Effector CD8-positive, alpha-beta T cell (primary cell): ENCODE measurements around the gene RNF151.
A peak's percentile ranks its signal among the peaks of the same experiment; 100 is the strongest.

Experiments used
- DNase-seq: peaks from one replicate; lab custom pipeline; 2025; lab: John Stamatoyannopoulos, UW

RNF151 gene

DNA sequence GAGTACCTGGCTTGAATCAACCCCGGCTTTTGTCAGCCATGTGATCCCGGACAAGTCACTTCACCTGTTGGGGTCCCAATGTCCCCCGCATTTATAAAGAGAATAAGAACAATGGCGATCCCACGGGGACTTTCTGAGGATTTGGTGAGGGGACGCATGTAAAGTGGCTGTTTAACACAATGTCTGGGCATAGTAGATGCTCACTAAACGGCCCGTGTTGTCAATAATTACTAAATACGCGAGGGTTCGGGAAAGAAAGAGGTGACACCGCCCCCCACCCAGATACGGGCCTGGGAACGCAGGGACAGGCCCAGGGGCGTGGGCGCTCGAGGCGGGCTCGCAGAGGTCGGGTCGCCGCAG is 24.9 kb downstream of the RNF151 start:
- DNase-seq = no peak

DNA sequence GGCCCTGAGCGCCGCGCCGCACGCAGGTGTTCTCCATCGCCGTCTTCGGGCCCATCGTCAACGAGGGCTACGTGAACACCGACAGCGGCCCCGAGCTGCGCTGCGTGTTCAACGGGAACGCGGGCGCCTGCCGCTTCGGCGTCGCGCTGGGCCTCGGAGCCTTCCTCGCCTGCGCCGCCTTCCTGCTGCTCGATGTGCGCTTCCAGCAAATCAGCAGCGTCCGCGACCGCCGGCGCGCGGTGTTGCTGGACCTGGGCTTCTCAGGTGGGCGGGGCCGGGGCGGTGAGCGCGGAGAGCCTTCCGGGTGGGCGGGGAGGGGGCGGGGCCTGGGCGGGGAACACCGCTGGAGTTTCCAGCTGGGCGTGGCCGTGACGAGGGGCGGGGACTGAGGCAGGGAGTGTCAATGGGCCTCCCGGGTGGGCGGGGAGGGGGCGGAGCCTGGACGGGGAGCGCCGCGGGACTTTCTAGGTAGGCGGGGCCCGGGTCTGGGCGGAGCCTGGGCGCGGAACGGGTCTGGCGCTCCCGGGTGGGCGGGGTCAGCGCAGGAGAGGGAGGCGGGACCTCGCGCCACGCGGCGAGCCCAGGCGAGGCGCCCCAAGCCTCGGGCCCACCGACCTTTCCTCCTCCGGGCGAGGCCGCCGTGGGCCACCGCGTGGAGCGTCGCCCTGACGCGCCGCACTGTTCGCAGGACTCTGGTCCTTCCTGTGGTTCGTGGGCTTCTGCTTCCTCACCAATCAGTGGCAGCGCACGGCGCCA is 25.5 kb downstream of the RNF151 start:
- DNase-seq = peak; percentile 99

DNA sequence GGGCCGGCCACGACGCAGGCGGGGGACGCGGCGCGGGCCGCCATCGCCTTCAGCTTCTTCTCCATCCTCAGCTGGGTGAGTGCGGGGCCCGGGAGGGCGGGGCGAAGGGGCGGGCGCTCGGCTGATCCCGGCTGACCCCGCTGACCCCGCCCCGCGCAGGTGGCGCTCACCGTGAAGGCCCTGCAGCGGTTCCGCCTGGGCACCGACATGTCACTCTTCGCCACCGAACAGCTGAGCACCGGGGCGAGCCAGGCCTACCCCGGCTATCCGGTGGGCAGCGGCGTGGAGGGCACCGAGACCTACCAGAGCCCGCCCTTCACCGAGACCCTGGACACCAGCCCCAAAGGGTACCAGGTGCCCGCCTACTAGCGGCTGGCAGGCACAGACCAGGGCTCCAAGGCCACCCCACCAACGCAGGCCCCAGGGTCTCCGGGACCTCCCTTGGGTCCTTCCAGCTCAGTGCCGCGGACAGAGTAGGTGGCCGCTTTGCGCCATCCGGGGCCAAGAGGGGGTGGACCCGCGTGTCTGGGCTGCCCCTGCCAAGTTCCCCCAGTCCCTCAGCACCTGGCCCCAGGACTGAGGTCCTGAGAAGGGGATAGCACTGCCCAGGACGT is 26.2 kb downstream of the RNF151 start:
- DNase-seq = no peak

DNA sequence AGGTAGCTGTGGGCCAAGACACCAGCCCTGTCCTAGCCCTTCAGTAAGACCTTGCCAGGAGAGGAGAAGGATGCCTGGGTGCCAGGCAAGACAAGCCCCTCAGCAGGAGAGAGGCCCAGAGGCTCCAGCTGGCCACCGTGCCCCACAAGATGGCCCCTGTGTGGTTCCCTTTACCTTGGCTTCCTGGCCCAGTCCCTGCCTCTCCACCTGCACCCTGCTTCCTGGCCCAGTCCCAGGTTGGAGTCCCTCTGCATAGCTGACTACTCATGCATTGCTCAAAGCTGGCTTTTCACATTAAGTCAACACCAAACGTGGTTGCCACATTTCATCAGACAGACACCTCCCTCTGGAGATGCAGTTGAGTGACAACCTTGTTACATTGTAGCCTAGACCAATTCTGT is 27.1 kb downstream of the RNF151 start:
- no peak for DNase-seq

DNA sequence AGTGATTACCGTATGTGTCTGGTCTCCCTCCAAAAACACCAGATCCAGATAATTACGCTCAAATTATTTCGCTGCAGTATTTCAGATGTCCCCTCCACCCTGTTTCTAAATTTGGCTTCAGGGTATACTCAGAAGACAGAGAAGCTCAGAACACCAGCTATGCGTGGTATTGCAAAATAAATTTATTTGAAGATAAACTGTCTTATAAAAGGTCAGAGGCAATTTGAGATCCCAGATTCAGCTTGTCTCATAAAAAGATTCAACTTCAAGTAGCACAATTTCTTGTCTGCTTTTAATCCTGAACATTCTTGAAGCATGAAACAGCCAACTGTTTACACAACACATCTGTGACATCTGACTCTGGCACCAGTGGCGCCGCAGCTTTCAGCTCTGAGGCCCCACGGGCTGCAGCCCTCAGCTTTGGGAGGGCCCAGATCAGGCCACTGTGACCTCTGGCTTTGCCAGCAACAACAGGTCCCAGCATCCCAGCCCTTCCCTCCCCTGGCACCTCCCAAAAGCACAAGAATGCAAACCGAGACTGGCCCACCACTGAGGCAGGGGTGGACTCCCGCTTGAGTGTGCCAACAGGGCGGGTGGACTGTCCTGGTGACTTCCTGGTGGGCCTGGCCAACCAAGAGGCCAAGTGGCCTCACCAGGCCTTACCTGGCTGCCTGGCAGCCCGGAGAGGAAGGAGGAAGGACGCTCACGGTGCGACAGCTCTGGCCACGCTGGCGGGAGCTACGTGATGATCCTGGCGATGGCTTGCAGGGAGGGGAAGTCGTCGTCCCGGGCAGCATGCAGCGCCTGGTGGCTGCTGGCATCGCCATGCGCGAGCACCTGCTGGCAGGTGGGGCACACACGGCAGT is 31.1 kb downstream of the RNF151 start:
- DNase-seq = no peak

DNA sequence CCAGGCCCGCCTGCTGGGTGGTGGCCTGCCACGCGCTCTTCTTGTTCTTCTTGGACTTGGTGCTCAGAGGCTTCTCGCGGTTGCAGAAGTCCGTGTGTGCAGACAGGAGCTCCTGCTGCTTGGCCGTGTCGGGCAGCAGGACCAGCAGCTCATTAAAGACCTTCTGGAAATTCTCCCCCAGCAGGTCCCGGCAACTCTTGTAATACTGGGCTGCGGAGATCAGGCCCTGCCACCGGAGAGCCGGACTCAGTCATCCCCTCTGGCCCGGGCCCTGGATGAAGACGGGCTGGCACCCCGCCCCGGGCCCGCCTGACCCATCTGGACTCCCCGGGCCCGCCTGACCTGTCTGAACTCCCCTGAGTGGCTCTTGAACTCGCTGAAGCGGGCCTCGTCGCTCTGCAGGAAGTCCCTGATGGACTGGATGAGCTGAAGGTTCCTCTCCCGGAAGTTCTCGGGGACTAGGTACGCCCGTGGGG is 31.7 kb downstream of the RNF151 start:
- DNase-seq = no peak

DNA sequence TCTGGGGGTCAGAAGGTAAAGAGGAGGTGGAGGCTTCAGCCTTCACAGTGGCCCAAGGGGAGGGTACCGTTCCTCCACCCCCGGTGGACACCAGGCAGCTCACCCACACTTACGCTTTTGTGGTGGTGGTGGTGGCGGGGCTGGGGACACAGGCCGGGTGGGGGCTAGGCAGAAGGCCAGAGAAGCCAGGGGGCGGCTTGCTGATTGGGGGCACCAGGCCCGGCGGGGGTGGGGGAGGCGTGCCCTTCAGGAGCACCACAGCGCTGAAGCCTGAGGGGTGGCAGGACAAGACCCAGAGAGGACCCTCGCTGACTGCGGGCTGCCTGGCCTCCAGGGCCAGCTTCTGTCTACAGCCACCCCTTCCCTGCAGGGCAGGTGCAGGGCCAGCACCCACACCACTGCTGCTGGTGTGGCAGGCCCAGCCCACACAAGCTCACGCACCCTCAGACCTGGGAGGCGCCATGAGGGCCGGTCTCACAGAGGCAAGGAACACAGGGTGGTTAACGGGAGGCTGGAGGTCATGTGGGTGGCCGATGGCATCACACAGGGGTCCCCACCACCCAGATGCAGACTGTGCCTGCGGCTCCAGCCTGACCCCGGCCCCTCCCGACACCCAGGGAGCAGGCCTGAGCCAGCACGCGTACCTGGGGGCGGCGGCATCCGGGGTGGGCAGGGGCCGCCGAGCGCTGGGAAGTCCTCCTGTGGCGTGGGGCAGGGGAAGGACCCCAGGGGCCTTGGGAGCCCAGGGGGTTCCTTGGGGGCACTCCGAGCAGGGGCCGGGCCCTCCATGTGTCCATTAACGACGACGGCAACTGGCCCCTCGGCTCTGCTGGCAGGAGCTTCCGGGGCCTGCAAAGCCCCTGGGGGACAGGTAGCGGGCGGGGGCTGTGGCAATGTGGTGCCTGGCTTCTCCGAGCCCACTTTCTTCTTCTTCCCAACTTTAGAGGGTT is 32.5 kb downstream of the RNF151 start:
- DNase-seq = no peak

DNA sequence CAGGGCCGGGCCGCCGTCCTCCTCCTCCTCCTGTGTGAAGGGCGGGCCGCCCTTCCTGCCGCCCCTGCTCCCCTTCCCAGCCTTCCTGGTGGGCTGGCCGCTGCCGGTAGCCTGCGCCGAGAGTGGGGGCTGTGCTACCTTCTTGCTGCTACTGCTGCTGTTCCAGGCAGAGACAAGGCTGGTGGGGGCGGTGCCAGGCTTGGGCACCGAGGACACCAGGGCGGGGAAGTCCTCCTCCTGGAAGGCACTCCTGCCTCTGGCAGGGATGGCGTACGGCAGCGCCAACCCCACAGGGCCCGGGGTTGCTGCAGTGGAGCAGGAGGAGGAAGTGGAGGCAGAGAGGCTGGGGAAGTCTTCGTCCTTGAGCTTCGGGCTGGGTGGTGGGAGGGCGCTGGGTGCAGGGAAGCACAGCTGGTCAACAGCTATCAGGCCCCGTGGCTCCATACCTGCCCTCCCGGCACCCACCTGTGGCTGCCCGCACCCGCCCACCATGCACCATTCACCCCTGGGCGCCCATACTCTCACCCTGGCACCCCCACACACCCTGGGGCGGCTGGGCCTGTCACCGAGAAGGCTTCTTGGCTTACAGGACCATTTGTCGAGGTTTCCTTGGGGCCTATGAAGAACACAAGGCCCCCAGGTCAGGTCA is 33.3 kb downstream of the RNF151 start:
- DNase-seq = no peak

DNA sequence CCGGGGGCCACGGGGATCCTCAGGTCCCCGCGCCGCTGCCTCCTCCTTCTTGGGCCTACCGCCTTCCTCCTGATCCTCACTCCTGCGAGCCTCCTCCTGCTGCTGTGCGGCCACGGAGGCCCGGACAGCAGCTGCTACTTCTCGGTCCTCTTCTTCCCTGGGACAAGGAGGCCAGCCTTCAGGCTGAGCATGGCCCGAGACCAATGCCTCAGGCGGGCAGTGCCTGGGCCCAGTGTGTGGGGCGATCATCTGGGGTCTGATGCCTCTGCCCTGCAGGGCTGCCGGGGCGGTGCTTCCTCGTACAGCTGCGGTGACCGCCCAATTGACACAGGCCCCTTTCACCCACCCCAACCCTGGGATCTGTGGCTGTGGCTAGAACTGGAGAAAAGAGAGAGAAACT is 34.4 kb downstream of the RNF151 start:
- no peak for DNase-seq

DNA sequence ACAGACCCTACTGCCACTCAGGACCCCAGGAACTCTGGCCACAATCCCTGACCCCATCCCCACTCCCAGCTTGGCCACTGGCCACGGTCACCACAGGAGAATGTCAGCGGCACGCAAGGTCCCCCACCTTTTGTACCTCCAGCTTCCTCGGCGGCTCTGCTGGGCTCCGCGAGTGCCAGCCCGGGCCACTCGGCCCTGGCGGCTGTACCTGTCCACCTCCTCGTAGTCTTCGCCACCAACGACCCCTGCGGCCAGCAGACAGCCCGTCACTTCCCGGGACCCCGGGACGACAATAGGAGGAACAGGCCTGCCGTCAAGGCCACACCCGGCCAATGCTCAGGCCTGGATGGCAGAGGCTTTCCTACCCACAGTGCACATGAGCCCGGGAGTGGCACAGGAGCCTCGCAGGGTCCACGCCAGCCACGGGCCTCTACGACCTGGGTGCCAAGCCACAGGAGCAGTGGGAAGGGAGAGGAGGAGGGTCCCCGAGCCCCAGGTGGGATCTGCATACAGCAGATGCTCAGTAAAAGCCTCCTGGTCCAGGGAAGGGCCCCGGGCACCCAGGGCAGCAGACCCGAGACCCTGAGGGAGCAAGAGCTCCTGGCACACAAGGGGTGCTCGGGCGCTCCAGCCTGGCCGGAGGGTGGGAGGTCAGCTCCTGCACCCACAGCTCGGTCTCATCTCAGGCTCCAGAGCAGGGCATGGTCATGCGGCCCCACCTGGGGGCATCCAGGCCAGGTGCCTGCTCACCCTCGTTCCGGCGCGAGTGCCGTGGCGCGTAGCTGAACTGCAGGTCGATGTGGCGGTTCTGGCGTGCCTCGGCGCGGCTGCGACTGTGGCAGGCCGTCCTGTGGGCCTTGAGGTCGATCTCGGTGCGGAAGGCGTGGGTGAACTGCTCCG is 35.0 kb downstream of the RNF151 start:
- DNase-seq = no peak

DNA sequence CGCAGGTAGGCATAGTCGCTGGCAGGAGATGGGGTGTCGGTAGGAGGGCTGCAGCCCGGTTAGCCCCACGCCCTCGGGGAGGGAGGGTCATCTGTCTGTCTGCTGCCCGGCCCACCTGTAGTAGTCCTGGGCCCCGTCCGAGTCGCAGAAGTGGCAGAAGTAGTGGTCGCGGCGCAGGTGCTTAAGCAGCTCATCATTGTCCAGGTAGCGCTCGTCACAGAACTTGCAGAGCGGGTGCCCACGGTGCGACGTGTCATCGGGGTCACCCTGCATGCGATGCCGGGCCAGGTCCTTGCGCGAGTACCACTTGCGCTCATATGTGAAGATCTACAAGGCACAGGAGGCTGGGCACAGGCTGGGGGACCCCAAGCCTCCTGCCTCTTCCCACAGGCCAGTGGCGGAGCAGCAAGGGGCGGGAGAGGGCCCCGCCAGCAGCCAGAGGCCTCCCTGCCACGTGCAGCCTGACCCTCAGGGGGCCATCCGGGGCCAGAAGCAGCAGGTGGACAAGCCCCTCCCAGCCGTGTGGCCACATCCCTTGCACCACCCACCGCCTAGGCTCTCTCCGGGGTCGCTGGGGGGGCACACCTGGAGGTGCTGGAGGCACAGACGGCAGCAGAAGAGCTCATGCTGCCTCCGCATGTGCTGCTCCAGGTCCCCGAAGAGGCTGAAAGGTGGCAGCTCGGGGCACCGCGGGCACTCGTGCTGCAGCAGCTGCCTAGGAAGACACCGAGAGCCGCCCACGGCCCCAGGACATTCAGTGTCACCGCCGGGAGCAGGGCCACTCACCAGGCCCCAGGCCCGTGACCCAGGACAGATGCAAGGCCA is 36.0 kb downstream of the RNF151 start:
- no peak for DNase-seq

DNA sequence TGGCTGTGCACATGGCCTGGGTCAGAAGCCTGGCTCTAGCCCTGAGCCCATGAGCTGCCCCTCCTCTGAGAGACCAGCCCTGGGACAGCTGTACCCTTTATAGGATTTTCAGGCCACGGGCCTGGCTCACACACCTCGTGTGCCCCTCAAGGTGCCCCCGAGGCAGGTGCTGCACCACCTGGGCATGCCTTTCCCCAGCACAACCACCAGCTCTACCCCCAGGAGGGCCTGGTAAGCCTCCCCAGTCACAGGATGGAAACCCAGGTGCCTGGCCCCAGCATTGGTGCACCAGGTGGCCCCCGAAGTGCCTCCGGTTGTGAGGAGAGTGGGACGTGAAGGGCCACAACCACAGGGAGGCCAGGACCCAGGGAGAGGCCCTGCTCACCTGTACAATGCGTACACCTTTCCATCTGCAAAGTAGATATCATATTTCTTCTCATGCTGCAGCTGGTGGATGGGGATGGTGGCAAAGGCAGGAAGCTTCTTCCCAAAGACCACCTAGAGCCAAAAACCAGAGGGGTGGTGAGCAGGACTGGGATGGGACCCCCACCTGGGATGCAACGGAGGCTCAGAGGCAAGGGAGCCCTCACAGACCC is 36.7 kb downstream of the RNF151 start:
- no peak for DNase-seq

DNA sequence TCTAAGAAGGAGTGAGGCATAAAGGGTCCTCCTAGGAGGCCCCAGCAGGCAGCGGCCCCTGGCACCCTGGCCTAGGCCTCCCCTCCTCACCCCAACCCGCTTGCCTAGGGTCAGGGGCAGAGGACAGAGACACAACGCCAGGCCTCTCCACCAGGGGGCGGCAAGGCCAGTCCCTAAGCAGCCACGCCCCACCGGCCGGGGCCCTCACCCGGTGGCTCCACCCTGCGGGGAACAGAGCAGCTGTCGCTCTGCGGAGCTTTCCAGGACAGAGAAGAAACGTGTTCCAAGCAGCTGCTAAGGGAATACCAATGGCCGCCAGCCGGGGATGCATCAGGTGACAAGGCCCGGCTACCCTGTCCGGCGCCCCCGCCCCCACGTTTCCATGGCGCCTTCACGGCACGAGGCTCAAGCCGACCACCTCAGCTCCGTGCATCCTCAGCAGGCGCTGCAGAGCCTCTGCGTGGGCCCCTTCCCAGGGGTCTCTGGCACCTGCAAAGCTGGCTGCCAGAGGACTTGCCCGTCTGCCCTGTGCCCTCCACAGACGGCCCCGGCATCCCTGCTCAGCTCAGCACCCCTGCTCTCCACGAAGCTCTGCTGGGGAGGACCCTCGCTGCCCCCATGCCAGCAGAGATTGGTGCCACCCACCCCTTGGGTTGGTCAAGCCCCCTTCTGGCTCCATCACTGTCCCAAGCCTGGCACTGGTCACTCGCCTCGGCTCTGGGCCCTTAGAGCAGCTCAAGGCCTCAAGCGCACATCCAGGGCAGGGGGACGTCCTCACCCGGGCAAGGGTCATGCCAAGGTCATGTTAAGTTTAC is 37.4 kb downstream of the RNF151 start:
- DNase-seq = peak; percentile 72

DNA sequence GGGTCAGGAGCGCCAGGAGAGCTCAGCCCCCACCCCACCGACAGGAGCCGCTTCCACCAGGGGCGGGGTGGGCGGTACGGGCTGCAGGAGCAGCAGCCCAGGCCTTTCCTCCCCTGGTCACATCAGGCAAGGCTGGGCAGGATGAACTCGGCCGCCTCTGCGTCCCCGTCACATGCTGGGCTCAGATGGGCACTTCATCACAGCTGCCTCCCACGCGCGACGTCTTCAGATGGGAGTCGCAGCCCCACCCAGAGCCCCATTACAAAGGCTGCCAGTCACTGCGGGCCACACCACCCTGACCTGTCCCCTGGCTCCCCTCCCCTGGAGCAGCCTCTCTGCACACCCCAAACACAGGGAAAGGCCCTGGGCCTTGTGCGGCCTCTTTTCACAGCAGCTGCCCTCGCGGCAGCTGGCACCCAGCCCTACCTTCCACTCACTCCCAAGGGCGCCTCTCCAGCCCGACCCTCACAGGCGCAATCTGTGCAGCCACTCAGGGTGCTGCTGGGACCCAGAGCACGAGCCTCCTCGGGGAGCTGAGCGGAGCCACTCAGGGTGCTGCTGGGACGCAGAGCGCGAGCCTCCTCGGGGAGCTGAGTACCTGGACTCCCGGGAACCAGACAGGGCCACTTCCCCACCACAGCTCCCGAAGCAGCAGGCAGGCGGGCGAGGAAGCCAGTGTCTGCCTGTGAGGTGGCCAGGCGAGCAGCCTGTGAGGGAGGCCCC is 38.3 kb downstream of the RNF151 start:
- no peak for DNase-seq

DNA sequence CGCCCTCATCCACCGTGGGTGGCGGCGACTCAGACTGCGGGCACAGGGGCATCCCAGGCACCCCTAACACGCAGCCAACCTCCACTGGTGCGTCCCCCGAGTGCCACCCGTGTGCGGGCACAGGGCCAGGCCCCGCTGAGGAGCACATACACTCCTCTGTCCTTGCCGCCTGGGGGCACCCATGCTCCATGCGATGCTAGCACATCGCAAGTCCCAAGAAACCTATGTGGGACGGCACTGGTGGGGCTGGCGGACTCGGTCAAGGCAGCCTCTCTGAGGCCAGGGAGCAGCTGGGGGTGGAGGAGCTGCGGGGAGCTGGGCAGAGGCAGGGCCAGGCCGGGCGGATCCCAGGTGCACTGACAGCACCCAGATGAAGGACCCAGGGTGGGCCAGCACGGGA is 39.0 kb downstream of the RNF151 start:
- DNase-seq = no peak

DNA sequence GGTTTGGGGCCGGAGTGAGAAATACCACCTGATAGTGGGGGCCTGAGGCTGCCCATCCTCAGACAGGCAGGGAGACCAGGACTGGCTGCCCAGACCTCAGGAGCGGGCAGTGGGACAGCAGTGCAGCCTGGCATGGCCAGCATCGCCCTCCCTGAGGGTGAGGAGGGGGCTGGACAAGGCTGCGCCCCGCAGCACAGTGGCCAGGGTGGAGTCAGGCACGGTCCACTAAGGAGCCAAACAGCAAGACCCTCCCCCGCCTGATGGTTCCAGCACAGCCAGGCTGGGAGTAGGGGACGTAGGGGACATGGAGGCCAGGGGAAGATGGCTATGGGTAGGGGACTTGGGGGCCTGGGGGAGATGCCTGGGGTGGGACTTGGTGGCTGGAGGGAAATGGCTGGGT is 39.7 kb downstream of the RNF151 start:
- DNase-seq = no peak
